ENCODE results near the gene VSIR.

GRCh38 chr10:71795248-71795647 is 21.9 kb upstream of the VSIR start:
- TF ChIP-seq TAF1 (IDR thresholded peaks at IDR 0.05; ENCODE audit: low read depth, low read length), result no peak
- no peak for TF ChIP-seq POLR2A (IDR thresholded peaks at IDR 0.05; ENCODE audit: low read depth, low read length)
- TF ChIP-seq POLR2AphosphoS5 (IDR thresholded peaks at IDR 0.05; ENCODE audit: low read depth, low read length), result no peak
